Stimulated activated CD4-positive, alpha-beta T cell treated with anti-CD3 and anti-CD28 coated beads, Interleukin-4, amount 100 ng/mL, for 48 hours (primary cell): ENCODE data around the gene CX3CR1.
A peak's percentile ranks its signal among the peaks of the same experiment; 100 is the strongest.
"Not testable (repeated sequence)": the region's sequence is repeated elsewhere in the genome, so short reads cannot be mapped to it uniquely, and the experiment has no call there.

Experiments
- DNase-seq, 2 donors: peaks; one replicate each; pipeline ENCODE4 v3.0.0-alpha.2; 2020; ENCODE audit warnings: low read depth in 2 of 2

Gene CX3CR1, protein sequence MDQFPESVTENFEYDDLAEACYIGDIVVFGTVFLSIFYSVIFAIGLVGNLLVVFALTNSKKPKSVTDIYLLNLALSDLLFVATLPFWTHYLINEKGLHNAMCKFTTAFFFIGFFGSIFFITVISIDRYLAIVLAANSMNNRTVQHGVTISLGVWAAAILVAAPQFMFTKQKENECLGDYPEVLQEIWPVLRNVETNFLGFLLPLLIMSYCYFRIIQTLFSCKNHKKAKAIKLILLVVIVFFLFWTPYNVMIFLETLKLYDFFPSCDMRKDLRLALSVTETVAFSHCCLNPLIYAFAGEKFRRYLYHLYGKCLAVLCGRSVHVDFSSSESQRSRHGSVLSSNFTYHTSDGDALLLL

DNA sequence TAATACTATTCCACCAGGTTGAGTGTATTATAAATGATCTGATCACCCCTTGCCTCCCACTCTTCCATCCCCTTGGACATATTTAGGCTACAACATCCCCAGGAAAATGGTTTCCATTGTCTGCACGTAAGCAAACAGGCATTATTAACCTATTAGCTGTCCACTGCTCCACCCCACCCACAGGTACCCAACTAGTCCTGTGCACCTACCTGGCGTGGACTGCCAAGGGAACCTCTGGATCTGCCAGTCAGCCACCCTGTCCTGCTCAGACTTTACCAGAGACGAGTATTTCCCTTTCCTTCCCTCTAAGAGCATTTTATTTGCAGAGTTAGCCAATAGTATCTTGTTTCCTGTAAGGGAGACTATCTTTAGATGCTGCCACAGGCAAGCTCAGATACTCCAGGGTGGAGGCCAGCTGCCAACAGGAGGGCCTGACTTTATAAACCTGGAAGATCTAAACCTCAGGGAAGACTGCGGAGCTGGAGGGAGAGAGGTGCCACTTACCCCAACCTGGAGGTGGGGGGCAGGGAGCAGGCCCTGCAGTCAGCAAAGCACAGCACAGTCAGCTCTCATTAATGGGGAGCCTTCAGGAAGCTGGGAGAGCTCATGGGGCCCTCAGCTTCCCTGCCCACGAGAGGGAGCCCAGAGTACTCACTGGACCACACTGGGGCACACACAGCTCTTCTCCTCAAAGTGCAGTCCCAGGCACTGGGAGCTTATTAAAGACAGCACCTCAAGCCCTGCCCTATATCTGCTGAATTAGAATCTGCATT lies at the start of gene CX3CR1:
CX3CR1 (minus strand) TSS at position 292 of the 773 bp plus-strand sequence. CDS start 13,527 bp downstream, outside the sequence.
- no peak for DNase-seq

- no peak for DNase-seq
Measured at GRCh38 chr3:39329493-39329892, 49.7 kb upstream of the CX3CR1 start, which contains the start of gene CCR8. Gene CCR8 (plus strand): TSS chr3:39329709. CDS start chr3:39332332, 2,623 bp downstream.

- peak in 1 of 2 donors; percentile 11 for DNase-seq
Measured at GRCh38 chr3:39327746-39328349, 48.0 kb upstream of the CX3CR1 start.

DNA sequence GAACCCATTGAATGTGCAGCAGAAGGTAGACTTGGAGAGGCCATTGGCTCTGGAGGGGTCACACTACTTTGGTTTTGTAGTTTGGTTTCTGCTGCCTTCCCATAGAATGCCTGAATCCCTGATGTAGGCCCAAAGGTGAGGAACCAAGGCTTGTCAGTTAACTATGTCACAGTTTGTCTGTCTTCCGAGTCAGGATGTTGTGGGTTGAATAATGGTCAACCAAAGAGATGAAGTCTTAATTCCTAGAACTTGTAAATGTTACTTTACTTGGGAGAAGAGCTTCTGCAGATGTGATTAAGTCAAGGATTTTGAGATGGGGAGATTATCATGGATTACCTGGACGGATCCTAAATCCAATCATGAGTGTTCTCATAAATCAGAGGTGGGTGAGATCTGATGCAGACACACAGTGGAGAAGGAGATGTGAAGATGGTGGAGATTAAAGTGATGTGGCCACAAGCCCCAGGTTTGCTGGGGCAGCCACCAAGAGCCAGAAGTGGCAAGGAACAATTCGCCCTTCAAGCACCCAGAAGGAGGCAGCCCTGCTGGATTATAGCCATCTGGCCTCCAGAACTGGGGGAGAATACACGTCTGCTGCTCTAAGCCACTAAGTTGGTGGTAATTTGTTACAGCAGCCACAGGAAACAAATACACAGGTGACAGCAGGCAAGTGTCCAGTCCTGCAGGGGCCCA lies 47.4 kb upstream of the CX3CR1 start:
- DNase-seq, result no peak

- DNase-seq, result no peak
Measured at GRCh38 chr3:39325236-39325635, 45.4 kb upstream of the CX3CR1 start.

- no peak for DNase-seq
Measured at GRCh38 chr3:39323494-39323893, 43.7 kb upstream of the CX3CR1 start.

GRCh38 chr3:39322936-39323335 lies 43.1 kb upstream of the CX3CR1 start:
- DNase-seq, result no peak

- not testable (repeated sequence) for DNase-seq
Measured at GRCh38 chr3:39322209-39322715, 42.4 kb upstream of the CX3CR1 start.

GRCh38 chr3:39321574-39321983 lies 41.7 kb upstream of the CX3CR1 start:
- DNase-seq, result not testable (repeated sequence)

- DNase-seq, result no peak
Measured at GRCh38 chr3:39319249-39319648, 39.4 kb upstream of the CX3CR1 start.

DNA sequence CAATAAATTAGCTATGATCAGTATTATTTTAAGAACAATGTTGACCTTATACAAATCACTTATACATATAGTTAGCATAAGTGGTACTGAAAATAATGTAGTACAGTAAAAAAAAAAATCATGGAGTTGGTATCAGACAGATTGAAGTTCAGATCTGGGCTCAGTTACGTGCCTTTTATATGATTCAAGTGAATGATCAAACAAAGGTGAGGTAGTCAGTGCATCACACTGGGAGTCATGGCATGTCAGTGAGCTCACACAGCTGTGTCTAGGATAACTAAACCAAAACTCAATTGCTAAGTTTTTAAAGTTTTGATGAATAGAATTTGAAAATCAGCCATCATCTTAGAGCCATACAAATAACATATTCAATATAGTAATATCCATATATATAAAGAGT lies 38.5 kb upstream of the CX3CR1 start:
- DNase-seq, result no peak

DNA sequence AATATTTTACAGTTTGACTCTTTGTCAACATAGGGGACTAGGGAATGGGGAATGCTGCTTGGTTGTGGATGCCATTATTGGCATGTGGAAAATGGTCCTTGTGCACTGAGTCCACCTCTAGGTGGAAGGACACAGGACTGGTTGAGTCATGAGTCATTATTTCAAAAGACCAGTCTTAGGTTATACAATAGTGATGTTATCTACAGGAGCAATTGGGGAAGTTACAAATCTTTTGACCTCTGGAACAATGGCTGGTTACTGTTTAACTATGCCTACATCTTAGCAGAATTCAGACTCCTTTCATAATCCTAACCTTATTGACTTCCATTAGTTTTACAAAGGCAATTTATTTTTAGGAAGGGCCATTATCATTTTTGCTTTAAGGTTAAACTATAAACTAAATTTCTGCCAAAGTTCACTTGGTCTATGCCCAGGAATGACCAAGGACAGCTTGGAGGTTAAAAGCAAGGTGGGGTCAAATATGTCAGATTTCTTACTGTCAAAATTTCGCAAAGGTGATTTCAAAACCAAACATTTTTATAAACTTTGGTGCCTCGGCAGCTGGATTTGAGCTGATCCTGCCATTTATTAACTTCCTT lies 37.8 kb upstream of the CX3CR1 start:
- no peak for DNase-seq

DNA sequence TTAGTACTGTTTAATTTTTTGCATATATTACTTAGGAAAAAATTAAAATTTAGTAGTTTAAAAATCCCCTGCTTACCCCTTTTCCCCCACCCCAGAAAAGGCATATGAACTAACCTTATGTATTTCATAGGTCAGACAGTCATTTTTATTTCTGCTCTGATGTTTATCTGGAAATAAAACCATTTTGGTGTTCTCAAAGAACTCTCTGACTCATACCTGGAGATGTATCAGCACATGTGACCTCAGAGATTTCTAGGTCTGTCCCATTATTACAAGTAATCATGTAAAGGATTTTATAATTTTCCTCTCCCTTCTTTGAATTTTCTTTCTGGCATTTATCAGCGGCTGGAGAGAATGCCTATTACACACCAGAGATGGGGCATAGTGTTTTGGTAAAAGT lies 35.6 kb upstream of the CX3CR1 start:
- DNase-seq, result no peak

GRCh38 chr3:39313289-39313688 lies 33.5 kb upstream of the CX3CR1 start:
- DNase-seq, result no peak

GRCh38 chr3:39302178-39302577 lies 22.3 kb upstream of the CX3CR1 start:
- no peak for DNase-seq

DNA sequence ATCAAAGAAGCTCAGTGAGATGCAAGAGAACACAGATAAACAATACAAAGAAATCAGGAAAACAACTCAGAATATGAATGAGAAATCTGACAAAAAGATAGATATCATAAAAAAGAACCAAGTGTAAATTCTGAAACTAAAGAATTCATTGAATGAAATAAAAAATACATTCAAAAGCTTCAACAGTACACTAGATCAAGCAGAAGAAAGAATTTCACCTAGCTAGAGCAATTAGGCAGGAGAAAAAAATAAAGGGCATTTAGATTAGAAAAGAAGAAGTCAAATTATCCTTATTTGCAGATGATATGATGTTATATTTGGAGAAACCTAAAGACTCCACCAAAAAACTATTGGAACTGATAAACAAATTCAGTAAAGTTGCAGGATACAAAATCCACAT lies 19.4 kb upstream of the CX3CR1 start:
- no peak for DNase-seq

DNA sequence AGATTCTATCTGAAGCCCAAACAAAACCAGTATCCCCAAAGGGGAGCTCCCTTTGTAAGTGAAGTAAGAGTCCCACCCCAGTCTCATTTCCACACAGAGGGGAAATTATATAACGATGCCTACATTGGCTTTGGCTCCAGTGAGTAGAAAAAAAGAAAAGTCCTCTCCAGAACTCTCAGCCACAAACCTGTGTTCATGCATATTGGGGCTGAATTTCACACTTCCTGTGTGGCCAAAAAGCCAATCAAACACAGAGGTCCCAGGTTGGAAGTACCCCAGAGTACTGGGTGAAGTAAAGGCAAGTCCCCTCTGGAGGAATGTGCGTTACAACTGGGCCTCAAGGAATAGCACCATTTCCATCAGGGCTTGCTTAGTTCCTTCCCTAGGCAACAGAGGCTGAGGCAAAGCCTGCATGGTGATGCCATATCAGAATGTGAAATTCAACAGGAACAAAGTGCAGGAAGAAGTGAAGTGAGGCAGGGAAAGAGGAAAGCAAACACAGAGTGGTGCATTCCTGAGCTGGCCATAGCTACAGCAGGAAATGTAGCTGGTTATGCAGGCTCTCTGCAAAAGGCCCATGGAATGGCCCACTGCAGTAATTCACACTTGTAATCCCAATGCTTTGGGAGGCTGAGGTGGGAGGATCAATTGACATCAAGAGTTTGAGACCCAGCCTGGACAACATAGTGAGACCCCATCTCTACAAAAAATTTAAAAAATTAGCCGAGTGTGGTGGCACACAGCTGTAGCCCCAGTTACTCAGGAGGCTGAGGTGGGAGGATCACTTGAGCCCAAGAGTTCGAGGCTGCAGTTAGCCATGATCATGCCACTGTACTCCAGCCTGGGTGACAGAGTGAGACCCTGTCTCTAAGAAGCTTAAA lies 16.6 kb upstream of the CX3CR1 start:
- DNase-seq, result no peak

- no peak for DNase-seq
Measured at GRCh38 chr3:39295184-39295775, 15.4 kb upstream of the CX3CR1 start.

GRCh38 chr3:39294446-39295183 lies 14.8 kb upstream of the CX3CR1 start:
- DNase-seq, result no peak
